ENCODE results near the gene TMEM174. TPM values are rescaled to one million over a fixed set of nuclear protein-coding genes. Genes with fewer than 3 reads are reported as not detected.

Gene TMEM174
- total RNA-seq, 1 donor from 2014 or later, result not detected

- Mint-ChIP-seq H3K27me3 (ENCODE audit: low read depth) (peaks cover 26% of the 10 kb centered on the region), H3K9me3 (no peaks in the 10 kb centered on the region)
These were observed 20.6 kb downstream of the TMEM174 start for GRCh38 chr5:73193592-73193991.

GRCh38 chr5:73196201-73196600 lies 23.2 kb downstream of the TMEM174 start:
- Mint-ChIP-seq H3K27ac (no peak overlapping the region), H3K9me3 (peaks cover 6% of the 10 kb centered on the region), H3K4me1 (no peaks in the 10 kb centered on the region), H3K36me3 (no peaks in the 10 kb centered on the region), H3K27me3 (ENCODE audit: low read depth) (peaks cover 39% of the 10 kb centered on the region), H3K4me3 (no peak overlapping the region)
- TF ChIP-seq CTCF (IDR thresholded peaks at IDR 0.05; ENCODE audit: unreplicated experiment), result no peak
- no peak for DNase-seq (ENCODE audit: low spot score in 2 of 2, unreplicated experiment in 2 of 2)

More at GRCh38 chr5:73193592-73193991, 20.6 kb downstream of the TMEM174 start:
- no peak for DNase-seq (ENCODE audit: low spot score in 2 of 2, unreplicated experiment in 2 of 2)
- H3K4me3 Mint-ChIP-seq, result no peak overlapping the region
- no peaks in the 10 kb centered on the region for H3K36me3 Mint-ChIP-seq
- H3K27ac Mint-ChIP-seq, result no peak overlapping the region
- H3K4me1 Mint-ChIP-seq, result peaks cover 2% of the 10 kb centered on the region
- no peak for TF ChIP-seq CTCF (IDR thresholded peaks at IDR 0.05; ENCODE audit: unreplicated experiment)

- no peak for TF ChIP-seq CTCF (IDR thresholded peaks at IDR 0.05; ENCODE audit: unreplicated experiment)
- Mint-ChIP-seq H3K4me3 (no peak overlapping the region), H3K27ac (no peak overlapping the region), H3K27me3 (ENCODE audit: low read depth) (peaks cover 46% of the 10 kb centered on the region), H3K4me1 (no peaks in the 10 kb centered on the region), H3K9me3 (peaks cover 6% of the 10 kb centered on the region), H3K36me3 (no peaks in the 10 kb centered on the region)
- no peak for DNase-seq (ENCODE audit: low spot score in 2 of 2, unreplicated experiment in 2 of 2)
These were observed 24.8 kb downstream of the TMEM174 start for GRCh38 chr5:73197637-73198257.

- no peak for DNase-seq (ENCODE audit: low spot score in 2 of 2, unreplicated experiment in 2 of 2)
- TF ChIP-seq CTCF (IDR thresholded peaks at IDR 0.05; ENCODE audit: unreplicated experiment), result no peak
- Mint-ChIP-seq H3K4me3 (no peak overlapping the region), H3K36me3 (no peaks in the 10 kb centered on the region), H3K27me3 (ENCODE audit: low read depth) (peaks cover 51% of the 10 kb centered on the region), H3K4me1 (no peaks in the 10 kb centered on the region), H3K9me3 (peaks cover 6% of the 10 kb centered on the region), H3K27ac (no peak overlapping the region)
These were observed 26.0 kb downstream of the TMEM174 start for GRCh38 chr5:73198833-73199592.

- peaks cover 6% of the 10 kb centered on the region for H3K9me3 Mint-ChIP-seq
- H3K36me3 Mint-ChIP-seq, result no peaks in the 10 kb centered on the region
- TF ChIP-seq CTCF (IDR thresholded peaks at IDR 0.05; ENCODE audit: unreplicated experiment), result no peak
- H3K4me1 Mint-ChIP-seq, result no peaks in the 10 kb centered on the region
- no peak overlapping the region for H3K4me3 Mint-ChIP-seq
- no peak overlapping the region for H3K27ac Mint-ChIP-seq
- peaks cover 51% of the 10 kb centered on the region for H3K27me3 Mint-ChIP-seq (ENCODE audit: low read depth)
- DNase-seq (ENCODE audit: low spot score in 2 of 2, unreplicated experiment in 2 of 2), result no peak
These were observed 26.7 kb downstream of the TMEM174 start for GRCh38 chr5:73199671-73200070.

All from mesothelial cell of epicardium (in vitro differentiated cells).